ENCODE measurements around the gene RAB11FIP4. TPM values are rescaled to one million over a fixed set of nuclear protein-coding genes. Genes with fewer than 3 reads are reported as not detected.

Gene RAB11FIP4
- total RNA-seq, 1 donor from 2014 or later = 0.29 TPM

DNA sequence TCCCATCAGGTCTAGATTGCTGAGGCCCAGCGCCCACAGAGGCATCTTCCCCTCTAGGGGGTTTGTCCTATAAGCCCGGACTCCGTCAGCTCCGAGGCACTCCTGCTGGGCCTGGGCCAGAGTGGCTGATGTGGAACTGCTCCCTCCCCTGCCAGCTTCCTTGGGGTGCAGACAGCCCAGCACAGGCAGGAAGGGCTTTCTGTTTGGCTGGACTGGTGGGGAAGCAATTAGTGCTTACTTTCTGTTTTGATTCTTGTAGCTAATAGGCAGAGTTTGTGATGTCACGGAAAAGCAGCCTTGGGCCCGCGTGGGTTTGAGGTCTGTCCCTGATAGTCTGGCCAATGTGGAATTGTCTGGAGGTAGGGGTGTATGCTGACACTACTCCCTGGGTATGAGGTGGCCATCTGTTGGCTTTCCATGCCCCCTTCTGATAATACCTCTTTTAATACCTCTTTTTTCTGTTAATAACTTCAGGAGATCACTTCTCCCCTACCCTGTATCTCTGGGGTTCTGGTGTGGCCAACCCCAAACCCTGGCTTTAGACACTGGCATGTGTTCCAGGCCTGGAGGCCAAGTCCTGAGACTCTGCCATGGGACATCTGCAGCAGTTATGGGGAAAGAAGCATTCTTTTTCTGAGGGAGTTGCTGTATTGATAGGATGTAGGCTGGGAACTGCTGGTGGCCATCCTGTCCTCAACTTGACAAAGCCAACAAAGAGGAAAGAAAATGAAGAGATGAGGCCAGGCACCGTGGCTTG, 190.9 kb downstream of the RAB11FIP4 start:
- no peak for DNase-seq (ENCODE audit: low read depth)

DNA sequence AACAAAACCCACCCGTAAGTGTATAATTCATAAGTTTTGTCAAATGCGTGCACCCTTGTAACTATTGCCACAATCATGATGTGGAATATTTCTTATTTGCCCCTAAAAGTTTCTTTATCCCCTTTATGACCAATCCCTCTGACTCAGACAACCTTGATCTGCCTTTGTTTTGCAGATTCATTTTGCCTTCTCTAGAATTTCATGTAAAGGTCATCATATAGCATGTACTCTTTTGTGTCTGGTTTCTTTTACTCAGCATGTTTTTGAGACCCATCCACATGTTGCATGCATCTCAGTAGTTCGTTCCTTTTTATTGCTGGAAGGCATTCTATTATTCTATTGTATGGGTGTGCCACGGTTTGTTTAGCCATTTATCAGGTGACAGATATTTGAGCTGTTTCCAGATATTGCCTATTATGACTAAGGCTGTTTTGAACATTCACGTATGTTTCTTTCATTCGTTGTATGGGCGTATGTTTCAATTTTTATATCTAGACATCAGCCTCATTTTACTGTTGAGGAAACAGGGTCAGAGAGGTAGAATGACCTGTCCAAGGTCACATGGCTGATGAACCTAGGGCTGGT, 192.4 kb downstream of the RAB11FIP4 start:
- DNase-seq (ENCODE audit: low read depth) = no peak

- no peak for DNase-seq (ENCODE audit: low read depth)
Observed at GRCh38 chr17:31584438-31585279, 193.2 kb downstream of the RAB11FIP4 start.

GRCh38 chr17:31585280-31585630, 193.8 kb downstream of the RAB11FIP4 start:
- peak; percentile 53 for DNase-seq (ENCODE audit: low read depth)

DNA sequence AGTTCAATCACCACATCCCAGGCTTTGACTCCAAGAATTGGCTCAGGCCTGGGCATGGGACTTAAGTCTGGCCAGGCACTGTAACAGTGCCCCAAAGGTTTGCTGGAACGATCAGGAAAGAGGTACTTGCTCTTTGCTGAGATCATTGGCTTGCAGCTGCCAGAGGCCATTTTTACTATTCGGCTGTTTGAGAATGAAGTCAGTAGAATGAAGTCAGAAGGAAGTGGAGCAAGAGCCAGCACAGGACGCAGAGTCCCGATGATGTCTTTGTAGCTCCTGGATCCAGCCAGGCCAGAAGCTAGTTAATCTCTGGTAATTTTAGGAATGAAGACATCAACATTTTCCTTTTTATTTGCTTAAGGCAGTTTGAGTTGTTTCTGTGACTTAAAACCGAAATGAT, 195.5 kb downstream of the RAB11FIP4 start:
- peak; percentile 70 for DNase-seq (ENCODE audit: low read depth)

DNA sequence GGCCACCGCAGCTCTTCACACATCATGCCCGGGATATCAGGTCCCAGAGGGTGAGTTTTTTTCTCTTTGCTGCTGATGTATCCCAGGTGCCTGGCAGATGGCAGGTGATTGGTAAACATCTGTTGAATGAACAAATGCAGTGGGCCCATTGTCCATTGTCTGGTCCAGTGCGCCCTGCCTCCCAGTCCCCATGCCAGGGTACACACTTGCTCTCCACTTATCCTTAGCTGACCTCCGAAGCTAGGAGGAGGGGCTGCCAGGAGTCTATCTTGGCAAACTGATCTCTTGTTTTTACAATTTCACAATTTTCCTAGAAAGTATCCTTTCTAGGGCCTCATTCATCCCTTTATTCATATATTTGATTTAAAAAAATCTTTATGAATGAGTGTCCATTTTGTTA, 196.0 kb downstream of the RAB11FIP4 start:
- DNase-seq (ENCODE audit: low read depth) = no peak

MicroRNA genes within 50 kb of the gene (microRNA counts, 767-probe panel; counts per million panel counts)
- not detected for microRNA hsa-miR-193a-3p
- 9,994 counts per million, percentile 38 among the panel's probes with 10 or more counts for microRNA hsa-miR-193a-5p

Small RNA genes lying within 50 kb of the gene (microRNA-seq; reads per million reads assigned to microRNA genes)
- gene MIR193A = 1,225 reads per million, percentile 82 among the genes with 10 or more reads in this experiment
- 9.0 reads per million, percentile 30 among the genes with 10 or more reads in this experiment for gene MIR365B
- 11.0 reads per million, percentile 32 among the genes with 10 or more reads in this experiment for gene MIR4725

Other genes starting within 250 kb of the RAB11FIP4 start
- gene OMG, start 94.4 kb upstream of the RAB11FIP4 start, total RNA-seq = 0.27 and 4.2 TPM in 2 replicates
- gene EVI2B, start 77.6 kb upstream of the RAB11FIP4 start, total RNA-seq = 1.8 and 2.2 TPM in 2 replicates
- gene EVI2A, start 70.1 kb upstream of the RAB11FIP4 start, total RNA-seq = 48.6 and 59.2 TPM in 2 replicates